Transverse colon (tissue), 3 donors: Measurements from ENCODE around the gene INTS2.

ENCODE experiments used
- CTCF ChIP-seq, 5 experiments: fragments of 200-600 bp in 3 of 5; fragments of 450-650 bp in 2 of 5; sonication (generic) in 3 of 5; IDR thresholded peaks; 1 replicate in 2 of 5; 2 replicates in 3 of 5; pipeline ENCODE4 v1.5.1; 2016 to 2017; ENCODE audit warnings: antibody characterized with exemption in 5 of 5, inconsistent platforms in 3 of 5, mild to moderate bottlenecking in 2 of 5, moderate library complexity in 1 of 5
- EP300 ChIP-seq: sonication (generic); formaldehyde crosslinking; IDR thresholded peaks from one replicate; pipeline ENCODE4 v1.6.1; 2017; ENCODE audit warnings: antibody characterized with exemption, low read depth
- POLR2A ChIP-seq: fragments of 450-650 bp; IDR thresholded peaks from one replicate; pipeline ENCODE4 v1.6.1; 2016; ENCODE audit warnings: antibody characterized with exemption, mild to moderate bottlenecking, moderate library complexity

GRCh38 chr17:61880589-61881102 lies 47.1 kb downstream of the INTS2 start:
- TF ChIP-seq CTCF (IDR thresholded peaks at IDR 0.05) (no peak), POLR2A (no peak), EP300 (no peak)
